GM19468 (cell line): ENCODE measurements around the gene ETF1.
"Not testable (repeated sequence)": the region's sequence is repeated elsewhere in the genome, so short reads cannot be mapped to it uniquely, and the experiment has no call there.

Experiments
- ATAC-seq: cut with Tn5 transposase; IDR thresholded peaks from one replicate; pipeline ENCODE4 v1.9.1; 2021; ENCODE audit warnings: mild to moderate bottlenecking, moderate library complexity, moderate number of reproducible peaks; ENCODE audit not compliant: unreplicated experiment; ENCODE audit errors: extremely low read depth

The ETF1 gene

GRCh38 chr5:138492560-138493045 lies 50.4 kb downstream of the ETF1 start:
- ATAC-seq: no peak

- peak; percentile 97 for ATAC-seq
Measured at GRCh38 chr5:138491669-138492559, 51.1 kb downstream of the ETF1 start.

- ATAC-seq: no peak
Measured at GRCh38 chr5:138491284-138491648, 51.8 kb downstream of the ETF1 start.

- no peak for ATAC-seq
Measured at GRCh38 chr5:138490648-138491283, 52.3 kb downstream of the ETF1 start.

- ATAC-seq: no peak
Measured at GRCh38 chr5:138489683-138490061, 53.4 kb downstream of the ETF1 start.

GRCh38 chr5:138488481-138488945 lies 54.5 kb downstream of the ETF1 start:
- no peak for ATAC-seq

- ATAC-seq: no peak
Measured at GRCh38 chr5:138482638-138483037, 60.4 kb downstream of the ETF1 start.

GRCh38 chr5:138476918-138477317 lies 66.1 kb downstream of the ETF1 start:
- ATAC-seq: no peak

- ATAC-seq: not testable (repeated sequence)
Measured at GRCh38 chr5:138473151-138473550, 69.9 kb downstream of the ETF1 start.

- ATAC-seq: no peak
Measured at GRCh38 chr5:138472353-138472752, 70.7 kb downstream of the ETF1 start.

GRCh38 chr5:138471052-138471361 lies 72.0 kb downstream of the ETF1 start:
- ATAC-seq: no peak

- ATAC-seq: no peak
Measured at GRCh38 chr5:138470322-138471051, 72.5 kb downstream of the ETF1 start.

GRCh38 chr5:138469540-138470321 lies 73.3 kb downstream of the ETF1 start:
- ATAC-seq: no peak

- no peak for ATAC-seq
Measured at GRCh38 chr5:138468966-138469539, 74.0 kb downstream of the ETF1 start.

- no peak for ATAC-seq
Measured at GRCh38 chr5:138468133-138468965, 74.7 kb downstream of the ETF1 start.

- ATAC-seq: no peak
Measured at GRCh38 chr5:138467711-138468132, 75.3 kb downstream of the ETF1 start.

GRCh38 chr5:138466900-138467710 lies 75.9 kb downstream of the ETF1 start:
- ATAC-seq: no peak
